ENCODE data around the gene DNAH11. TPM values are rescaled to one million over a fixed set of nuclear protein-coding genes. Genes with fewer than 3 reads are reported as not detected.
"Not testable (repeated sequence)": the region's sequence is repeated elsewhere in the genome, so short reads cannot be mapped to it uniquely, and the experiment has no call there.

Gene DNAH11
- total RNA-seq, 1 donor from 2014 or later: 3.4 TPM

DNA sequence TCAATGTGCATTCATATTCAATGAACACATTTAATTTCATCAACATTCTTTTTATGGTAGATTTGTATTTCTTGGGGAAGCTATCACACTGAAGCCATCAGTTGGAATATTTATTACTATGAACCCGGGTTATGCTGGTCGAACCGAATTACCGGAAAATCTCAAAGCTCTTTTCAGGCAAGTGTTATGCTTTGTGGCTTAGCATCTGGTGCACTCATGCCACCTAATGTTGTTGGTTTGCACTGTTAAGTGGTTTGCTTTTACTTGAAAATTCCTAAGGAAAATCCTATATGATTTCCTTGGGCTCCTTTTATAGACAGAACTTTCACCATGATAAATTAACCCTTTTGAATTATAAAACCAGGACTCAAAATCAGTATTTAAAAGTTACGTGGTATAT, 147.9 kb downstream of the DNAH11 start:
- ATAC-seq: no peak
- no peak overlapping the region for H3K4me3 ChIP-seq
- no peaks in the 10 kb centered on the region for H3K9me3 ChIP-seq
- no peak overlapping the region for H3K27ac ChIP-seq
- no peaks in the 10 kb centered on the region for H3K36me3 ChIP-seq
- no peaks in the 10 kb centered on the region for H3K4me1 ChIP-seq
- TF ChIP-seq, protein P1, sequence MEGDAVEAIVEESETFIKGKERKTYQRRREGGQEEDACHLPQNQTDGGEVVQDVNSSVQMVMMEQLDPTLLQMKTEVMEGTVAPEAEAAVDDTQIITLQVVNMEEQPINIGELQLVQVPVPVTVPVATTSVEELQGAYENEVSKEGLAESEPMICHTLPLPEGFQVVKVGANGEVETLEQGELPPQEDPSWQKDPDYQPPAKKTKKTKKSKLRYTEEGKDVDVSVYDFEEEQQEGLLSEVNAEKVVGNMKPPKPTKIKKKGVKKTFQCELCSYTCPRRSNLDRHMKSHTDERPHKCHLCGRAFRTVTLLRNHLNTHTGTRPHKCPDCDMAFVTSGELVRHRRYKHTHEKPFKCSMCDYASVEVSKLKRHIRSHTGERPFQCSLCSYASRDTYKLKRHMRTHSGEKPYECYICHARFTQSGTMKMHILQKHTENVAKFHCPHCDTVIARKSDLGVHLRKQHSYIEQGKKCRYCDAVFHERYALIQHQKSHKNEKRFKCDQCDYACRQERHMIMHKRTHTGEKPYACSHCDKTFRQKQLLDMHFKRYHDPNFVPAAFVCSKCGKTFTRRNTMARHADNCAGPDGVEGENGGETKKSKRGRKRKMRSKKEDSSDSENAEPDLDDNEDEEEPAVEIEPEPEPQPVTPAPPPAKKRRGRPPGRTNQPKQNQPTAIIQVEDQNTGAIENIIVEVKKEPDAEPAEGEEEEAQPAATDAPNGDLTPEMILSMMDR (IDR thresholded peaks at IDR 0.05): no peak
- no peak for DNase-seq
- H3K27me3 ChIP-seq: no peaks in the 10 kb centered on the region
- intact Hi-C loops (cut with DNase I): no loop called here

GRCh38 chr7:21691146-21691545, 148.3 kb downstream of the DNAH11 start:
- H3K4me3 ChIP-seq; H3K9me3 ChIP-seq; H3K4me1 ChIP-seq; H3K27ac ChIP-seq; DNase-seq; H3K27me3 ChIP-seq; intact Hi-C loops (cut with DNase I); H3K36me3 ChIP-seq: not testable (repeated sequence)
- ATAC-seq: peak; percentile 57

DNA sequence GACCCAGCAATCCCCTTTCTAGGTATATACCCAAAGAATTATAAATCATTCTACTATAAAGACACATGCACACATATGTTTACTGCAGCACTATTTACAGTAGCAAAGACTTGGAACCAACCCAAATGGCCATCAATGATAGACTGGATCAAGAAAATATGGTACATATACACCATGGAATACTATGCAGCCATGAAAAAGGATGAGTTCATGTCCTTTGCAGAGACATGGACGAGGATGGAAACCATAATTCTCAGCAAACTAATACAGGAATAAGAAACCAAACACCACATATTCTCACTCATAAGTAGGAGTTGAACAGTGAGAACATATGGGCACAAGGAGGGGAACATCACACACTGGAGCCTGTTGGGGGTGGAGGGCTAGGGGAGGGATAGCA, 157.7 kb downstream of the DNAH11 start:
- H3K27ac ChIP-seq; H3K4me1 ChIP-seq; H3K36me3 ChIP-seq; DNase-seq; H3K27me3 ChIP-seq; H3K9me3 ChIP-seq; ATAC-seq; intact Hi-C loops (cut with DNase I); H3K4me3 ChIP-seq: not testable (repeated sequence)

- no peak overlapping the region for H3K4me3 ChIP-seq
- no peaks in the 10 kb centered on the region for H3K27me3 ChIP-seq
- H3K27ac ChIP-seq: no peak overlapping the region
- no peaks in the 10 kb centered on the region for H3K9me3 ChIP-seq
- DNase-seq (no peak), ATAC-seq (no peak)
- TF ChIP-seq, protein P1 (IDR thresholded peaks at IDR 0.05): no peak
- intact Hi-C loops (cut with DNase I): no loop called here
- no peaks in the 10 kb centered on the region for H3K36me3 ChIP-seq
- H3K4me1 ChIP-seq: no peaks in the 10 kb centered on the region
Observed at GRCh38 chr7:21702303-21702702, 159.5 kb downstream of the DNAH11 start.

DNA sequence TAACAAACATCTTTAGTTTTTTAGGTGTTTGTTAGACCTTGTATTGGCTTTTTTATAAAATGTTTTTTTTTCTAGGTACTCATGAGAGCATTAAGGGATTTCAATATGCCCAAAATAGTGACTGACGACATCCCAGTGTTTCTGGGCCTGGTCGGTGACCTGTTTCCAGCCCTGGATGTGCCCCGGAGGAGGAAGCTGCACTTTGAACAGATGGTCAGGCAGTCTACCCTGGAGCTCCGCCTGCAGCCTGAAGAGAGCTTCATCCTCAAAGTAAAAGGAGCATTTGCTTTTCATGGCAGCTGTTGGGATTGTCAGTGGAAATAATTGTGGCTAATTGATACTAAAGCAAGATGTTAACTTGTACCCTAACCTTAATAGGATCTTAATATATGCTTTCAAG, 161.5 kb downstream of the DNAH11 start:
- ATAC-seq (no peak), DNase-seq (no peak)
- intact Hi-C loops (cut with DNase I): no loop called here
- Histone ChIP-seq H3K4me1 (no peaks in the 10 kb centered on the region), H3K4me3 (no peak overlapping the region), H3K27ac (no peak overlapping the region), H3K36me3 (no peaks in the 10 kb centered on the region), H3K27me3 (no peaks in the 10 kb centered on the region), H3K9me3 (no peaks in the 10 kb centered on the region)
- TF ChIP-seq, protein P1 (IDR thresholded peaks at IDR 0.05): no peak

GRCh38 chr7:21706131-21706530, 163.3 kb downstream of the DNAH11 start:
- no peaks in the 10 kb centered on the region for H3K9me3 ChIP-seq
- no peak overlapping the region for H3K4me3 ChIP-seq
- TF ChIP-seq, protein P1 (IDR thresholded peaks at IDR 0.05): no peak
- H3K27ac ChIP-seq: no peak overlapping the region
- ATAC-seq (no peak), DNase-seq (no peak)
- no peaks in the 10 kb centered on the region for H3K36me3 ChIP-seq
- no peaks in the 10 kb centered on the region for H3K4me1 ChIP-seq
- H3K27me3 ChIP-seq: no peaks in the 10 kb centered on the region
- intact Hi-C loops (cut with DNase I): no loop called here

DNA sequence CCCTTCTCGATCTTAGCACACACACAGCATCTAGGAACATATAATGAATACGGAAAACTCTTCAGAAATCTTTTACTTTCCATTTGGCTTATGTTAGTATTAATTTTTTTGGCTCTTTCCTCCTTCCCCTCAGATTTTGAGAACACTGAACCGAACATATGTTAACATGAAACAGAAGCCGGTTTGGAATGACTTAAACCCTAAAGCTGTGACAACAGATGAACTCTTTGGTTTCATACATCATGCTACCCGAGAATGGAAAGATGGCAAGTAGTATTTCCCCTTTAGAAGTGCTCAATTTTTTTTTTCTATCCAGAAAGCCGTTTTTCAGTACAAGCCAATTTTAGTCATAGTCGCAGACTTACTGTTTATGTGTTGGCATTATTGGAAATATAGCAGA, 164.7 kb downstream of the DNAH11 start:
- Histone ChIP-seq H3K27ac (no peak overlapping the region), H3K9me3 (no peaks in the 10 kb centered on the region), H3K4me1 (no peaks in the 10 kb centered on the region), H3K27me3 (no peaks in the 10 kb centered on the region), H3K4me3 (no peak overlapping the region), H3K36me3 (no peaks in the 10 kb centered on the region)
- intact Hi-C loops (cut with DNase I): no loop called here
- TF ChIP-seq, protein P1 (IDR thresholded peaks at IDR 0.05): no peak
- no peak for DNase-seq
- no peak for ATAC-seq

Measured in upper lobe of right lung (tissue), 1 donor.